Mucosa of rectum (tissue), 2 donors: ENCODE measurements around the gene DNAH5.

Experiments used
- H3K27ac ChIP-seq, 2 donors: one replicate each; pipeline ENCODE4 v1.7.0; 2013; ENCODE audit warnings: inconsistent platforms in 2 of 2, low read depth in 2 of 2, low read length in 2 of 2
- H3K27me3 ChIP-seq, 2 donors: one replicate each; pipeline ENCODE4 v1.7.0; 2013; ENCODE audit warnings: low read length in 2 of 2; ENCODE audit not compliant: control insufficient read depth in 2 of 2, insufficient read depth in 2 of 2
- H3K36me3 ChIP-seq, 2 donors: one replicate each; pipeline ENCODE4 v1.7.0; 2013; ENCODE audit warnings: low read length in 2 of 2; ENCODE audit not compliant: control insufficient read depth in 2 of 2, insufficient read depth in 2 of 2
- H3K4me1 ChIP-seq, 2 donors: one replicate each; pipeline ENCODE4 v1.7.0; 2013; ENCODE audit warnings: low read length in 2 of 2, mild to moderate bottlenecking in 1 of 2; ENCODE audit not compliant: control insufficient read depth in 2 of 2, insufficient read depth in 2 of 2
- H3K4me3 ChIP-seq, 2 donors: one replicate each; pipeline ENCODE4 v1.7.0; 2013; ENCODE audit warnings: low read length in 2 of 2
- H3K9ac ChIP-seq, 2 donors: one replicate each; pipeline ENCODE4 v1.7.0; 2013; ENCODE audit warnings: low read length in 2 of 2, low read depth in 1 of 2, mild to moderate bottlenecking in 1 of 2
- H3K9me3 ChIP-seq, 2 donors: one replicate each; pipeline ENCODE4 v1.7.0; 2013; ENCODE audit warnings: low read length in 2 of 2; ENCODE audit not compliant: control insufficient read depth in 2 of 2
- donor health status: healthy.
- donor health status: Normal muscosa, but diverticular disease.

Gene DNAH5

DNA sequence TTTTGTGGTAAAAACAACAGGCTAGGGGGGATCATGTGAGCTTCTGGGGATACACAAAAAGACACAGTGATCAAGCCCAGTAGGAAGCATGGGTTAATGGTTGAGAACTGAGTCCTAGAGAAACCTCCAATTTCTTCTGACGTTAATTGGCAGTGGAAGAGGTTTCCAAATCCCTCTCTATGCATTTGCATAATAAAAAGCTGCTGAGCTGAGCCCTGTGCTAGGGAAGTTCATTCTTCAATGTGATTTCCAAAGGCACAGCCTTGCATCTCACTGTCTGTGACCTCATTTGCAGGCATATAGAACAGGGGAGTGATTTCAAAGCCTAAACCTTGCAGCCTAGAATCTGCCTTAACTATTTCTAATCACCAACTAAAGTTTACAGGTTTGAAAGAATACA is 812 bp downstream of the DNAH5 start:
- Histone ChIP-seq H3K9ac (no peak overlapping the region), H3K4me1 (no peaks in the 10 kb centered on the region), H3K9me3 (no peaks in the 10 kb centered on the region), H3K27ac (no peak overlapping the region), H3K4me3 (no peak overlapping the region), H3K36me3 (no peaks in the 10 kb centered on the region), H3K27me3 (no peaks in the 10 kb centered on the region)

DNA sequence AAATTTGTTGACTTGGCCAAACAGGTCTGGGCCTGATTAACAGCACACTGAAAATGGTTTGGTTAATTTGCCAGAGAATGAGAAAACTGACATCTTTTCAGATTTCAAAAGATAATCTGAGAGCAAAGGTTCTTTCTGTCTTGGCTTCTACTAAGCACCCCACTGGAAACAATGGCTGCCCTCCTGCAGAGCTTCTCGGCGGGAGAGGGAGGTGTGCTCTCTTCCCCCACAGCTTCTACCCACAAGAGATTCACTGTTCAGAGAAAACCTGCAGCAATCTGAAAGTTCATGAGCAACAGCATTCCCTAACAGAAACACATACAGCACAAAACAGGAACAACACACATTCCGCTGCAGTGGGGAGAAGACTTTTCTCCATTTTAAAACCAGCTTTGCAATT is 3.0 kb downstream of the DNAH5 start:
- H3K9me3 ChIP-seq: no peaks in the 10 kb centered on the region
- H3K4me3 ChIP-seq: no peak overlapping the region
- H3K9ac ChIP-seq: no peak overlapping the region
- H3K27ac ChIP-seq: no peak overlapping the region
- H3K4me1 ChIP-seq: no peaks in the 10 kb centered on the region
- H3K36me3 ChIP-seq: no peaks in the 10 kb centered on the region
- H3K27me3 ChIP-seq: no peaks in the 10 kb centered on the region

DNA sequence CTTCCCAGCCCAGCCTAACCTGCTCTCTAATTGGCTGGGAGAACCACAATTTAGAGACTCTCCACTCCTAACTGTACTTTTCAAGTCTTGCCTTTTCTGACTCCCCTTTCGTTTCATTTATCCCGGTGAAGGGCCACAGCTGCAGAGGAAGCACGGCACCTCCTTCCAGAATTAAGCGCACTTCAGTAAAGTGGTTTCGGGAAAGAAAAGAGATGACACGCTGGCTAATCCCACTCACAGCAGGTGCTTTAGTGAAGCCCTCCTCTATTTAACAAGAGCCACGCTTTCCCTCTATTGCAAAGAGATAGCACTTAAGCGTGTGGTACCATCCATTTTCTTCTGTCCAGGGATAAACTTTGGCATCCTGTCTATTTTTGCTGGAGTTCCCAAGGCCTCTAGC is 4.8 kb downstream of the DNAH5 start:
- H3K27me3 ChIP-seq: no peaks in the 10 kb centered on the region
- H3K36me3 ChIP-seq: no peaks in the 10 kb centered on the region
- H3K4me1 ChIP-seq: no peaks in the 10 kb centered on the region
- H3K9ac ChIP-seq: no peak overlapping the region
- H3K9me3 ChIP-seq: no peaks in the 10 kb centered on the region
- no peak overlapping the region for H3K27ac ChIP-seq
- no peak overlapping the region for H3K4me3 ChIP-seq

DNA sequence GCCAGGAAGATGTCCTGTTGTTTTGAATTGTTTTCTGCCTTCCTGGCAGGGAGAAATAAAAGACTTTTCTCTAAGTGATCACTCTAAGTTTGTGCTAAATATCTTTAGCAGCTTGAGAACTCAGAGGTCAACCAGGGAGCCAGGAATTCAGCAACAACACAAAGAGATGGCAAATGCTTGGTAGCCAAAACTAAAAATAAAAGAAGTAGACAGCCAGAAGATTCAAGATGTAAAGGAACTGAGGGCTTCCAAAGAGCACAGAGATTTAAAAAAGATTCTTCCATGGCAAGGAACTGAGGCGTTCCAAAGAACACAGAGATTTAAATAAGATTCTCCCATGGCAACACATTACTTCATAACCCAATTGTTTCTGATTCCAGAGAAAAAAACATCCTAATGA is 9.6 kb downstream of the DNAH5 start:
- H3K27me3 ChIP-seq: peaks cover 0 to 3% of the 10 kb centered on the region in 2 donors
- no peaks in the 10 kb centered on the region for H3K4me1 ChIP-seq
- no peaks in the 10 kb centered on the region for H3K9me3 ChIP-seq
- no peak overlapping the region for H3K9ac ChIP-seq
- no peak overlapping the region for H3K27ac ChIP-seq
- H3K36me3 ChIP-seq: no peaks in the 10 kb centered on the region
- no peak overlapping the region for H3K4me3 ChIP-seq

DNA sequence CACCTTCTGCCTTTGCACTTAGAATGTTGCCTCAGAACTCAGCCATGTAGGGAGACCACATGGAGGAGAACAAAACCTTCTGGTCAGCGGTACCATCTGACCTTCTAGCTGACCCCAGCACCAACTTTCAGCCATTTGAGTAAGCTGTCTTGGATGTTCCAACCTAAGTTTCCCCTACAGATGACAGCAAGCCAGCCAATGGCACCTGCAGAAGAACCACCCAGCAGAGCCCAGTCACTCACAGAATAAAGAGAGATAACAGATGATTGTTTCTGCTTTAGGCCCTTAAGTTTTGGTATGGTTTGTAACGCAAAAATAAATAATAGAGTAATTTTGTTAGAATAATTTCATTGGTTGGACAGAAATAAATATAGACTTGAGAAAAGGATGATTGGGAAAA is 10.4 kb downstream of the DNAH5 start:
- Histone ChIP-seq H3K4me1 (no peaks in the 10 kb centered on the region), H3K9ac (no peak overlapping the region), H3K9me3 (no peaks in the 10 kb centered on the region), H3K4me3 (no peak overlapping the region), H3K27ac (no peak overlapping the region), H3K27me3 (peaks cover 0 to 3% of the 10 kb centered on the region in 2 donors), H3K36me3 (no peaks in the 10 kb centered on the region)

DNA sequence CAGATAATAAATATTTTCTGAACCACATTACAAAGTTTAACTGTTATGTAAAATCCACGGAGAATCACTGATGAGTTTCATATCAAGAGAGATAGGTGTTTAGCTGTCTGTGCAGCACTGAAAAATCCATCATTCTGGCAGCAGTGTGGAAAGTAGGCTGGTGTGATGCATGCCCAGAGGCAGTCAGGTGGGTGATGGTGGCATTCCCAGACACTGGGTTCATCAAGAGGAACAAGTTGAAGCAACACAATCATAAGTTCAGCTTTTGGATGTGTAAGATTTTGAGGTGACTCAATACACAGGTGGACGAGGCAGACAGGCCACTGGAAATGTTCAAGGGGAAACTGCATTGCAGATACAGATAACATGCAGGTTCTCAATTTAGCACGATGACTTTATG is 11.9 kb downstream of the DNAH5 start:
- no peak overlapping the region for H3K9ac ChIP-seq
- no peaks in the 10 kb centered on the region for H3K9me3 ChIP-seq
- peaks cover 0 to 3% of the 10 kb centered on the region in 2 donors for H3K27me3 ChIP-seq
- H3K4me3 ChIP-seq: no peak overlapping the region
- H3K4me1 ChIP-seq: no peaks in the 10 kb centered on the region
- no peak overlapping the region for H3K27ac ChIP-seq
- H3K36me3 ChIP-seq: no peaks in the 10 kb centered on the region

DNA sequence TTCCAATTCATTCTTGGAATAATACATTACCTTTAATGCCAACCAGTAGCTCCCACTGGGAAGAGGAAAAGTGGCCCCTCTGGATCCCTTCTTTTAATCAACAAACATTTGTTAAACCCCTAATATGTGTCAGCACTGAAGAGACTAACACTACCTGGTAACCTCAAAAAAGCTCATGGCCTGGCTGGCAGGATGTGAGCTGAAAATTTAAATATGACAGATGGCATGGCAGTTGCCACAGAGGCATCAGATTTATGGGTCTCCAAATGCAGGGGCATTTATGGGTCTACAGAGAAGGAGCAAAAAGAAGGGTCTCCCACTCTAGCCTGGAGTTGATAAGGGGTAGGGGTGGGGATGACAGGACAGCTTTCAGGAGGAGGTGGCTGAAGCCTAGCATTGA is 12.5 kb downstream of the DNAH5 start:
- Histone ChIP-seq H3K27ac (no peak overlapping the region), H3K9ac (no peak overlapping the region), H3K27me3 (peaks cover 0 to 3% of the 10 kb centered on the region in 2 donors), H3K36me3 (no peaks in the 10 kb centered on the region), H3K4me1 (no peaks in the 10 kb centered on the region), H3K4me3 (no peak overlapping the region), H3K9me3 (no peaks in the 10 kb centered on the region)

DNA sequence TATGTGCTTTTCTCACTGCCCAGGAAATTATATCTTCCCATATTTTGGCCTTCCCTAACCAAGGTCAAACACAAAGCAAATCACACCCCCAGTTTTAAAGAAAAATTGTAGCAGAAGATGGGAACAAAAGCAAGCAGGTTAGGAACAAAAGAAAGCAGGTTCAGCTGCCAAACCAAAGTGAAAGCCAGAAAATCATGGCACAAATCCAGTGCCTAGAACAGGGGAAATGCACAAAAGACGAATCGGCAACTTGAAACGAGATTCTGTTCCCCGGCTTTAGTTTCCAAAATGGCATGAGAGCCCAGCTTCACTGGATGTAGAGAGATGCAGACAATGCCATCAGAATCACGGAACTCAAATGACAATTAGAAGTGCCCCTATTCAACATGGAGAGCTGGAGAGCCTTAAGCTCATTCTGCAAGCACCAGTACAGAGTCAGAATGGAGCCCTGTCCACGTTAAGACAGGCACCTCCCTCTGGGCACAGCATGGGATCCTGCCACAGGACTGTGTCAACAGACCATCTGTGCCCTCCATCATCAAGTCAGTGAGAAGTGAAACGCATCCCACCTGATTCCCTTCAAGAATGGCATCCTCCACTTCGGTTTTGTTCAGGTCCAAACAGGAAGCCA is 13.8 kb downstream of the DNAH5 start:
- no peaks in the 10 kb centered on the region for H3K9me3 ChIP-seq
- H3K4me1 ChIP-seq: no peaks in the 10 kb centered on the region
- no peaks in the 10 kb centered on the region for H3K36me3 ChIP-seq
- H3K27ac ChIP-seq: no peak overlapping the region
- H3K9ac ChIP-seq: no peak overlapping the region
- H3K27me3 ChIP-seq: peaks cover 0 to 3% of the 10 kb centered on the region in 2 donors
- H3K4me3 ChIP-seq: no peak overlapping the region

DNA sequence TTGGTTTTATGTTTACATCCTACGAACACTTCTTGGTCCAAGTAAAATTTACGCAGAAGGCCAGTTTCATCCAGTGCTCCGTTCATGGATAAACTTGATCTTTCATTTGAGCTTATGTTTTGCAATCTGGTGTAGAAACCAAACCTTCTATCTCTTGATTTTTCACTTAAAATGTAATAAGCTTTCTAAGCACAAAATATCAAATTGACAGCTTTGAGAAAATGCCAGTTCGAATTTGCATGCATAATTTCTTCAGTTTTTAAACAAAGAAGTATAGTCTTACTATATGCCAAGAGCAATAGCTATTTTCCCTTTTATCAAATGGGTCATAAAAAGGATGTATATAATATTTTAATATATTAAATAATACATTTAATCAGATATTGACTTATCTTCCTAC is 17.8 kb downstream of the DNAH5 start:
- H3K27me3 ChIP-seq: peaks cover 0 to 3% of the 10 kb centered on the region in 2 donors
- H3K9me3 ChIP-seq: no peaks in the 10 kb centered on the region
- no peak overlapping the region for H3K27ac ChIP-seq
- no peak overlapping the region for H3K4me3 ChIP-seq
- H3K9ac ChIP-seq: no peak overlapping the region
- H3K4me1 ChIP-seq: no peaks in the 10 kb centered on the region
- H3K36me3 ChIP-seq: no peaks in the 10 kb centered on the region

DNA sequence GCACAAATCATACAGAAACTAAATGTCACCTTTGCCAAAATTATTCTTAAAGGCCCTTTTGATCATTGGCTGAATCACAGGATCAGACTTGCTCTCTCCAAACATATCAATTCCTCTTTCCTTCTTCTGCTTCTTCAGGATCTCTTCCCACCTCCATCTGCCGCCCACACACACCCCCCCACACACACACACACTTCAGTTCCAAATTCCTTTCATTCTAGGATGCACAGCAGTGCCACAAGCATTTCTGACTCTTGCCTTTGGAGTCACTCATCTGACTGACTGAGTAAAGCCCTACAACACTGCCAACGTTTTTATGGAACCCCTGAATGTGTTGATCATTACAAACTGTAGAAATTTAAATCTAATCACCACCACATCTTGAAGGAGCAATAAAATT is 22.9 kb downstream of the DNAH5 start:
- Histone ChIP-seq H3K9me3 (no peaks in the 10 kb centered on the region), H3K9ac (no peak overlapping the region), H3K36me3 (no peaks in the 10 kb centered on the region), H3K27me3 (no peaks in the 10 kb centered on the region), H3K27ac (no peak overlapping the region), H3K4me3 (no peak overlapping the region), H3K4me1 (no peaks in the 10 kb centered on the region)

DNA sequence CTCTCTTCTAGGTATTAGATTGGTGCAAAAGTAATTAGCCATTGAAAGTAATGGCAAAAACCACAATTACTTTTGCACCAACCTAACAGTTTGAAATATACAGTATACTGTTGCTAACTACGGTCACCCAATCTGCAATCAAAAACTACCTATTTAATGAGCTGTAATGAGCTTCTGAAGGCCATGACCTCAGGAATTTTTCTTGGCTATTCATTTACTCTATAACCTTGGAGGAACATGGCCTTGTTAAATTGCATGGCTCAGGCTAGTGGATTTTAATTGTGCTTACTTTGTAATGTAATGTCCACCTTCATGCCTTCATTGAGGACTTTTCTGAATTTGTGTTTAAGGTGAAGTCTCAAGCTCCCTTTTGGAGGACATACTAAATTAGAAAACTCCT is 24.7 kb downstream of the DNAH5 start:
- Histone ChIP-seq H3K27me3 (no peaks in the 10 kb centered on the region), H3K4me3 (no peak overlapping the region), H3K9ac (no peak overlapping the region), H3K4me1 (no peaks in the 10 kb centered on the region), H3K36me3 (no peaks in the 10 kb centered on the region), H3K27ac (no peak overlapping the region), H3K9me3 (no peaks in the 10 kb centered on the region)
